Panc1 (cell line): ENCODE results near the gene CDKL1.

ENCODE experiments used
- CTCF ChIP-seq: fragments of 450-650 bp; IDR thresholded peaks from 2 replicates; pipeline ENCODE4 v1.5.1; 2017; ENCODE audit warnings: mild to moderate bottlenecking
- POLR2AphosphoS5 ChIP-seq: IDR thresholded peaks from 2 replicates; pipeline ENCODE4 v1.6.1; 2012; ENCODE audit warnings: mild to moderate bottlenecking, low read depth, low read length, moderate library complexity

GRCh38 chr14:50421499-50421898, 24.8 kb upstream of the CDKL1 start:
- no peak for TF ChIP-seq CTCF
- no peak for TF ChIP-seq POLR2AphosphoS5
